GM18867 (cell line): ENCODE results near the gene DAB2IP.

Experiments
- ATAC-seq: cut with Tn5 transposase; IDR thresholded peaks from one replicate; pipeline ENCODE4 v1.9.1; 2021; ENCODE audit warnings: mild to moderate bottlenecking, moderate library complexity; ENCODE audit not compliant: unreplicated experiment

Gene DAB2IP

GRCh38 chr9:121700165-121700831, 48.9 kb downstream of the DAB2IP start:
- no peak for ATAC-seq

DNA sequence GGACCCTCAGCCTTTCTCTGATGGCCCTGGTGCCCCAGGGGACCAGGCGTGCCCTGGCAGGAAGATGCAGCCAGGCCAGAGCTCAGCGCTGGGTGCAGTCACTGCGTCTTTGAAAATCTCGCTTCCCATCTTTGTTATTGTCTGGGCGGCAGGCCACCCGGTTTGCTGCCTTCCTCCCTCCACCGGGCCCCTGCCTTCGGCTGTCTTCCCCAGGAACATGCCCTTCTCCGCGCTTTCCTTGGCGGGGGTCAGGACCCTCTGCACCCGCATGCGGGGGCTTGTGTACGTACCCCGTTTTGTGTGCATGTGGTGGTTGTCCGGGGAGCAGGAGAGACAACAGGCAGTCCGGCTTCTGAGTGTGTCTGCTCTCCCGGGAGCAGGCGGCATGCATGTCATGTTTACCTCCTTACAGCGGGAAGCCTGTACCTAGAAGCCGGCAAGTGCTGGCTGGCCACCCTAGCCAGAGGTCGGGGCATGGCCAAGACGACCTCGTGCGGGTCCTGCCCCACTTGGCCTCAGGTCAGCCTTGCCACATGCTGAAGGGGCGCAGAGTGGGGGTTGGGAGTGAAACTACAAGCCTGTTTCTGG, 49.5 kb downstream of the DAB2IP start:
- ATAC-seq: no peak

GRCh38 chr9:121701736-121702261, 50.4 kb downstream of the DAB2IP start:
- ATAC-seq: no peak

DNA sequence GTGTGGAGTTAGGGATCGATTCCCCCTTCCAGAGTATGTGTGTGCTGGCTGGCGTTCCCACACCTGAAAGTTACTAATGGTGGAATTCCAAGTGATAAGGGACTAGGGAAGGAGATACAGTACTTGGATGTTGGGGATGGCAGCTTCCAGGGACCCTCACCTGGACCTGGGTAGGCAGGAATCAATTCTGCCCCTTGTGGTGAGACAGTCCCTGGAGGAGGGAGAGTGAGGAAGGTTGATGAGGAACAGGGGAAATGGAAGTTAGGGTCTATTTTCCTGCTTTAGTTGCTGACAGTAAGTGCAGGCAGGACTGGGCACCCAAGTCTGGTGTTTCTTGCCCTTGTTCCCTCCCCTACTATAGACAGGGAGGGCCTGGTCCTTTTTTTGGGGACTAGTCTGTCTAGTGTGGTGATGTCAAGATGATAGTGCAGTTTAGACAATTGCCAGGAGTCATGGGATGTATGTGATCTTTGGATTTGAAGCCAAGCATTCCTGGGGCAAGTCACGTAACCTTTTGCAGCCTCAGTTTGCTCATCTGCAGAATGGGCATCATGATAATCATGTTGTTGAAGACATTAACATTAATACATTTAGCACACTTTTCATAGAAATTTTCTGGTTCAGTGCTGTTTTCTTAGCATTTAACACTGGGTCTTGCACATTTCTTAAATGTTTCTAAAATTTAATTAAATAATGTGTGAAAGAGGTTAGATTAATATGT, 51.7 kb downstream of the DAB2IP start:
- no peak for ATAC-seq

- no peak for ATAC-seq
These were observed 52.8 kb downstream of the DAB2IP start for GRCh38 chr9:121704281-121704680.

GRCh38 chr9:121706149-121706750, 54.8 kb downstream of the DAB2IP start:
- no peak for ATAC-seq

DNA sequence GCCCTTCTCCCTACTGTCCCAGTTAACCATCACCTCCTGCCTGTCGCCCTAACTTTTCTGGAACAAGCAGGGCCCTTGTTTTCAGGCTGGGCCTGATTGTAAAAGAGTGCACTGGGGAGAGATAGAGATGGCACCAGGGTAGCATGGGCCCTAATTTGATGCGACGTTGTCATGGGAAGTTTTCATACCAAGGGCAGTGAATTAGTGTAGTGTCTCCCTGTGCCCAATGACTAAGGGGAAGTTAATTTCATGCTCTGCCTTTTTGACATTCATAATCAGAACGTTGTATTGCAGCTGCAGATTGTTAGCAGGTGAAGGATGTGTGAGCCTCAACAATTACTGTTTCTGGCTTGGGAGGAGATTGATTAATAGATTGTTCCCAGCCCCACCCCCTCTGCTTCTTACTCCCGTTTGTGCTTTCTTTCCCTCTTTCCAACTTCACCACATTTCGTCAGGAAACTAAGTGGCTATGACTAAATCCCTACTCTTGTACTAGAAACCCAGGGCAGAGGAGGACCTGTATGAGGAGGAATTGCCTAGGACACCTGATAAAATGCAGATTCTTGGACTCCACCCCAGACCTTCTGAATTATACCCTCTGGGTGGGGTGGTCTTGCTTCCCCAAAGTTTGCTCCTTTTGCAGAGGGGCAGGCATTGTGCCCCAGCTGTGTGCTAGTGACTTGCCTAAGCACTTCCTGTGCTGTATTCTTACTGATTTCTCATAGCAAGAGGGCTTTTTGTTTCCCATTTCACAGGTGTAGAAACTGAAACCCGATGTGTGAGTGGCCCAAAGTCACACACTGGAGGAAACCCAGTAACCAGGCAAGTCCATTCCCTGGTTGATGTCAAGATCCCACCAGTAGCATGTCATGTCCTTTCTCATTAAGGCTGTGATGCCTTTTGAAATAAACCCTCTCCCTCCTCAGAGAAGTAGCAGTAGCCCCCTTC, 56.3 kb downstream of the DAB2IP start:
- ATAC-seq: peak; percentile 96

- no peak for ATAC-seq
These were observed 57.5 kb downstream of the DAB2IP start for GRCh38 chr9:121708768-121709488.

DNA sequence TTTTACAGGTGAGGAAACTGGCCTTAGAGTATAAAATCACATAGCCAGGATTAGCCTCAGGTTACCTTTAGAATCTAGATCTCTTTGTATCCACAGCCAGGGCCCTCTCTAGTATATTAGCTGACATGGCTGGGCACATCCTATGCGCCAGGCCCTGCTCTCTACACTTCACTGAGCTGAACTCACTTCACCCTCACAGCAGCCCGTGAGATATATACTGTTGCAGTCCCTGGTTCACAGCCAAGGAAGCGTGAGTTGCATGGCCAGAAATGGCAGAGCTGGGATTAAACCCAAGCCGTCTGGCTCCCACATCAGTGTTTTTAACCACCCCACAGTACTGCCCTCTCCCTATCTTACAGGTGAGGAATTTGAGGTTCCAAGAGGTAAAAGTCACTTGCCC, 58.4 kb downstream of the DAB2IP start:
- no peak for ATAC-seq

DNA sequence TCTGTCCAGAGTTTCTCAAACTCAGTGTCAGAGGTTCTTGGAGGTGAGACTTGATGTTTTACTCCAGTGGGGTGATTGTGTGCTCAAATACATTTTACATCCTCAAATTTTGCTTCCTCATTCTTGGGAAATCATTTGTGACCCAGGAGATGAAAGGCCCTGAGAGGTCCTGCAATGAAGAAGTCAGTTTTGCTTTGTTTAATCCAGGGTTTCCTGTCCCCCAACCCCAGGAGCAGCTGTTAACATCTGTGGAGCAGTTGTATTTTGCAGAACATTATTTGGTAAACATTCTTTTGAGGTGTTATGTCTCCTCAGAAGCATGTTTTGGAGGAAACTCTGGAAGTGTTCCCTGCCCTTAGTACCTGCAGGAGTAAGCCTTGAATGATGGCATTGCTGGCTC, 59.8 kb downstream of the DAB2IP start:
- ATAC-seq: no peak

GRCh38 chr9:121711797-121712196, 60.4 kb downstream of the DAB2IP start:
- ATAC-seq: no peak

GRCh38 chr9:121713400-121714070, 62.1 kb downstream of the DAB2IP start:
- ATAC-seq: no peak

DNA sequence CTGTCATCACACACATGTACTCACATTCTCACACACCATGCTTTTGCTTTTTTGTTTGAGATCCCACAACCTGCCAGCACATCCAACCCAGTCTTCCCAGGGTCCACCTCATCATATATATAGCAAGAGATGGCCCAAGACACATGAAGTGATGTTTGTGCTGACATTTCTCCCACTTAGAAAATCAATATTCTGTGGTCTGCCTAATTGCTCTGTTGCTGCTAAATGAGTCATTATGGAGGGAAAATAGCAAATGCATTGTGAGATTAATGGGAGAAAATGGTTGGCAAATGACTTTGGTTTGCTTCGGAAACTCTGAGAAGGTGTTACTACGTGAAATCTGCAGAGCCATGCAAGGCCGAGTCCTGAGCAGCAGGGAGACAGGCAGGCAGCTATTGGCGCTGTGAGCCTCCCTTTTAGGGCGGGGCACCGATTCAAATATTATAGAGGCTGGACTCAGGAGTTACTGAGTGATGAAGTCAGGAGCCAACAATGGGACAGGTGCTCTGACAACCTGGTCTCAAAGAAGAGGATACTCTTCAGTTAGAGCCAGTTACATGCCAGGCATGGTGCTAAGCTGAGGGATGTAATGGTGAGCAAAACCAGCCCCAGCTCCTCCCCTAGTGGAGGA, 62.8 kb downstream of the DAB2IP start:
- no peak for ATAC-seq

DNA sequence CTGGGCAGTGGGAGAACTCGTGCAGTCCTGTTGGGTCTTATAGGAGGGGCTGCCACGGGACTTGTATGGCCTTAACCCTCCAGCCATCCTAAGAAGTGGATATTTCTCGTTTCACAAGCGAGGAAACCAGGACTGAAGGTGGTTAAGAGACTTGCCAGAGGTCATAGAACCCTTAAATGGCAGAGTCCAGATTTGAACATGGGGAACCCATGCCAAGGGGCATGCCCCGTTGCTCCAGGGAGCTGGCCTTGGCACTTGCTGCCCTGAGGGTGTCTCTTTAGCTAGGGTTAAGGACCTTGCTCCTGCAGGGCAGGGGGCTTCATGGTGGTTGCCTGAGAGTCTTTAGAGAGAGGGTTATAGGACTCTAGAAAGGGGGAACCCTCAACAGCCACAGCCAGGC, 63.4 kb downstream of the DAB2IP start:
- no peak for ATAC-seq

GRCh38 chr9:121717141-121717991, 65.9 kb downstream of the DAB2IP start:
- no peak for ATAC-seq

- ATAC-seq: no peak
These were observed 66.7 kb downstream of the DAB2IP start for GRCh38 chr9:121718084-121718483.

- no peak for ATAC-seq
These were observed 67.1 kb downstream of the DAB2IP start for GRCh38 chr9:121718501-121718900.
